GM21360 (cell line): ENCODE data around the gene DDN.

Source experiments
- ATAC-seq: cut with Tn5 transposase; IDR thresholded peaks from one replicate; pipeline ENCODE4 v1.9.1; 2021; ENCODE audit warnings: mild to moderate bottlenecking, moderate library complexity; ENCODE audit not compliant: unreplicated experiment

Gene DDN

GRCh38 chr12:48985475-48985897 lies 13.7 kb downstream of the DDN start:
- no peak for ATAC-seq

DNA sequence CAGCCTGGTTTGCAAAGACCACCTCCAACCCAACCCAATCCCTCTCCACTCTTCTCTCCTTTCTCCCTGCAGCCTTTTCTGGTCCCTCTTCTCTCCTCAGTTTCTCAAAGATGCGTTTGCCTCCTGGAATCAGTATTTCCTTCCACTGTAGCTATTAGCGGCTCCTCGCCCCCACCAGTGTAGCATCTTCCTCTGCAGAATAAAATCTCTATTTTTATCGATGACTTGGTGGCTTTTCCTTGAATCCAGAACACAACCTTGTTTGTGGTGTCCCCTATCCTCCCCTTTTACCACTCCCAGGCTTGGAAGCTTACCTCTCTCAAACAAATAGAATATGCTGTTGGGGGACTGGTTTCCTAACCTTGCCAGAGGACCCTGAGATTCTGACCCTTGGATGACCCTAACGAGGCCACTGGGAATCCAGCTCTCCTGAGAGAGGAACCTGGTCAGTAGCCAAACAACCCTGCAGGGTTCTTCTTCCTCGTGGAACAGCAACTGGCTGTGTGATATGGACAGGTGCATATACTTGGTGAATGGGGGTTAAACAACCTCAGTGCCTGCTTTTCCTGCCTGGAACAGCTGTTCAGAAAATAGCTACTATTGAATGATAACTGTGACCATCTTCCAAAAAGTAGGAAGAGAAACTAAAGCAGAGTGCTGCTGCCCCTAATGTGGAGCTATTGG lies 16.6 kb downstream of the DDN start:
- no peak for ATAC-seq

DNA sequence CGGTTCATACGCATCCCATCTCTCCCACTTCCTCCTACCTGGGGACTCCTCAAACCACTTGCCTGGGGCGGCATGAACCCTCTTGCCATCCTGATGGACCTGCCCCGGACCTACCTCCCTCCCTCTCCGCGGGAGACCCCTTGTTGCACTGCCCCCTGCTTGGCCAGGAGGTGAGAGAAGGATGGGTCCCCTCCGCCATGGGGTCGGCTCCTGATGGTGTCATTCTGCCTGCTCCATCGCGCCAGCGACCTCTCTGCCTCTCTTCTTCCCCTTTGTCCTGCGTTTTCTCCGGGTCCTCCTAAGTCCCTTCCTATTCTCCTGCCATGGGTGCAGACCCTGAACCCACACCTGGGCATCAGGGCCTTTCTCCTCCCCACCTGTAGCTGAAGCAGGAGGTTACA lies 17.4 kb downstream of the DDN start:
- no peak for ATAC-seq

DNA sequence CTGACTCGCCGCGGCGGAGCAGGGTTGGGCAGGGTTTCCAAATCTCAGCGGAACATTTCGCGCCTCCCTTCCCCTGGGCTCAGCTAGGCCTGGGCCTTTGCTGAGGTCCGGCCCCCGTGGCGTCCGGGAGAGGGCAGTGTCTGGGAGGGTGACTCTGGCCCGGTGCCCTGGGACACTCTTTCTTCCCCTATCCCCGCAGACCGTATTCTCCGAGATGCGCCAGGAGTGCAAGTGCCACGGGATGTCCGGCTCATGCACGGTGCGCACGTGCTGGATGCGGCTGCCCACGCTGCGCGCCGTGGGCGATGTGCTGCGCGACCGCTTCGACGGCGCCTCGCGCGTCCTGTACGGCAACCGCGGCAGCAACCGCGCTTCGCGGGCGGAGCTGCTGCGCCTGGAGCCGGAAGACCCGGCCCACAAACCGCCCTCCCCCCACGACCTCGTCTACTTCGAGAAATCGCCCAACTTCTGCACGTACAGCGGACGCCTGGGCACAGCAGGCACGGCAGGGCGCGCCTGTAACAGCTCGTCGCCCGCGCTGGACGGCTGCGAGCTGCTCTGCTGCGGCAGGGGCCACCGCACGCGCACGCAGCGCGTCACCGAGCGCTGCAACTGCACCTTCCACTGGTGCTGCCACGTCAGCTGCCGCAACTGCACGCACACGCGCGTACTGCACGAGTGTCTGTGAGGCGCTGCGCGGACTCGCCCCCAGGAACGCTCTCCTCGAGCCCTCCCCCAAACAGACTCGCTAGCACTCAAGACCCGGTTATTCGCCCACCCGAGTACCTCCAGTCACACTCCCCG lies 18.0 kb downstream of the DDN start:
- no peak for ATAC-seq

GRCh38 chr12:48980389-48980952 lies 18.7 kb downstream of the DDN start:
- ATAC-seq = no peak

- no peak for ATAC-seq
These were observed 19.4 kb downstream of the DDN start for GRCh38 chr12:48979602-48980388.

DNA sequence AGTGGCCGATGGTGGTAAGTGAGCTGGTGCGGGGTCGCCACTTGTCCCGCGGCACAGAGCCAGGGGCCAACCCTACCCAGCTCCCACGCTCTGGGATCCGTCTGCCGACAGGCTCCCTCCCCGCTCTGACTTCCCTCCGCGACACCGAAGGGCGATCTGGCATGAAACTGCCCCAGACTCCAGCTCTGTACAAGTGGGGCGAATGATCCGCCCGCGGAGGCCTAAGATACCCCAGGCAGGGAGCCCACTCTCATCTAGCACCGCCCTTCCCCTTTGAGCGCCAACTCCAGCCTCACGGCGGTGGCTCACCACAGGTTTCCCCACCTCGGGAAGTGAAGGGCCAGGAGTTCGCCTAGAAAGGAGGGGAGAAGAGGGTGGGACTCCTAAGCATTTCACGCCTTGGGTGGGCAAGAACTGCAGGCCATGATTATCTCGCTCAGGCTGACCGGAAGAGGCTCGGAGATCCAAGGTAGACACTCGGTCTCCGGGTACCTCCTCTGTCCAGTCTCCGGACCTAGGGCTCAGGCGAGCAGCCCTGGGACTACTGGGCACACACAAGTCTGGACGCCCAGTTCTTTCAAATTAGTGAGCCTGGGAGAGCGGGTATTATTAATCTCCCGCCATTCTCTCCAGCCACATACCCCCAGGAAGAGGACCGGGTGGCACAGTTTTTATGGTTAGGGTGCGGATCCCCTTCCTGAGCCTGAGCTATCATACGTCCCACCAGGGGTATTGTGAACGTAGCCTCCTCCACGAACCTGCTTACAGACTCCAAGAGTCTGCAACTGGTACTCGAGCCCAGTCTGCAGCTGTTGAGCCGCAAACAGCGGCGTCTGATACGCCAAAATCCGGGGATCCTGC lies 20.2 kb downstream of the DDN start:
- ATAC-seq = no peak

DNA sequence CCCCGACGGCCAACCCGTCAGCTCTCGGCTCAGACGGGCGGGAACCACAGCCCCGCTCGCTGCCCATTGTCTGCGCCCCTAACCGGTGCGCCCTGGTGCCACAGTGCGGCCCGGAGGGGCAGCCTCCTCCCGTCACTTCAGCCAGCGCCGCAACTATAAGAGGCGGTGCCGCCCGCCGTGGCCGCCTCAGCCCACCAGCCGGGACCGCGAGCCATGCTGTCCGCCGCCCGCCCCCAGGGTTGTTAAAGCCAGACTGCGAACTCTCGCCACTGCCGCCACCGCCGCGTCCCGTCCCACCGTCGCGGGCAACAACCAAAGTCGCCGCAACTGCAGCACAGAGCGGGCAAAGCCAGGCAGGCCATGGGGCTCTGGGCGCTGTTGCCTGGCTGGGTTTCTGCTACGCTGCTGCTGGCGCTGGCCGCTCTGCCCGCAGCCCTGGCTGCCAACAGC lies 20.9 kb downstream of the DDN start, which contains the start of gene WNT1:
Gene WNT1, plus strand, starts transcription at position 32 of the 450 bp plus-strand sequence. Its CDS starts 329 bp downstream, at position 361.
- peak; percentile 13 for ATAC-seq

- peak; percentile 47 for ATAC-seq
These were observed 21.6 kb downstream of the DDN start for GRCh38 chr12:48977290-48978281.

DNA sequence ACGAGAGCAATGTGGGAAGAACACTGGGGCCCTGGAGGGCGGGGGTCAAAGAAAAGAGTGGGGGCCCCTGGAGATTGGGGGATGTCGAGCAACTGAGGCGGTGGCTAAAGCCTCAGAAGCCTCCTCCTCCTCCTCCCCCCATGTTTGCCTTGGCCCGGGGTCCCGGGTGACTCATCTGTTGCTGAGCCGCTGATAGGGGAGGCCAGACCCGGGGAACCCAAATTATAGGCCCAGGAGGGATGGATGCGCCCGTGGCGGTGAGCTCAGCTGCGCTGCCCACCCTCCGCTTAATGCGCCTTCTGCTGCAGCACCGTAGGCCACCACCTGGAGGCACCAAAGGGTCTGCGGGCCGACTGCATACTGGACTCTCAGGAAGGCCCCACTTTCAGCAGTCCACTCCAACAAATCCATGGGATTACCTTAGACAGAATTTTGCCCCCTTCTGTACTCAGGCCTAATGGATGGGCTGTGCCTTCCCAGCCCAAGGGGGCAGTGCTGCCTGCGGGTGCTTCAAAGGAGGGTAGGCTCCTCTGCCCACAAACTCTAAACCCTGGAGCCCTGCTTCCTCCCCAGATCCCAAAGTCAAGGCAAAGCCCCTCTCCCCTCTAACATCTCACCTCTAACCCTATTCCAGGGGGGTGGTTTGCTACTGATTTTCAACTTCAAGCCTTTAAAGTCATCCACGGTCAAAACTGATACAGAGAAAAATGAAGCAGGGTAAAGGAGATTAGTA lies 25.1 kb downstream of the DDN start:
- no peak for ATAC-seq

- no peak for ATAC-seq
These were observed 25.6 kb downstream of the DDN start for GRCh38 chr12:48973531-48973930.

GRCh38 chr12:48972952-48973483 lies 26.2 kb downstream of the DDN start:
- ATAC-seq = no peak

- no peak for ATAC-seq
These were observed 26.8 kb downstream of the DDN start for GRCh38 chr12:48972213-48972951.

GRCh38 chr12:48970702-48971334 lies 28.4 kb downstream of the DDN start:
- no peak for ATAC-seq

DNA sequence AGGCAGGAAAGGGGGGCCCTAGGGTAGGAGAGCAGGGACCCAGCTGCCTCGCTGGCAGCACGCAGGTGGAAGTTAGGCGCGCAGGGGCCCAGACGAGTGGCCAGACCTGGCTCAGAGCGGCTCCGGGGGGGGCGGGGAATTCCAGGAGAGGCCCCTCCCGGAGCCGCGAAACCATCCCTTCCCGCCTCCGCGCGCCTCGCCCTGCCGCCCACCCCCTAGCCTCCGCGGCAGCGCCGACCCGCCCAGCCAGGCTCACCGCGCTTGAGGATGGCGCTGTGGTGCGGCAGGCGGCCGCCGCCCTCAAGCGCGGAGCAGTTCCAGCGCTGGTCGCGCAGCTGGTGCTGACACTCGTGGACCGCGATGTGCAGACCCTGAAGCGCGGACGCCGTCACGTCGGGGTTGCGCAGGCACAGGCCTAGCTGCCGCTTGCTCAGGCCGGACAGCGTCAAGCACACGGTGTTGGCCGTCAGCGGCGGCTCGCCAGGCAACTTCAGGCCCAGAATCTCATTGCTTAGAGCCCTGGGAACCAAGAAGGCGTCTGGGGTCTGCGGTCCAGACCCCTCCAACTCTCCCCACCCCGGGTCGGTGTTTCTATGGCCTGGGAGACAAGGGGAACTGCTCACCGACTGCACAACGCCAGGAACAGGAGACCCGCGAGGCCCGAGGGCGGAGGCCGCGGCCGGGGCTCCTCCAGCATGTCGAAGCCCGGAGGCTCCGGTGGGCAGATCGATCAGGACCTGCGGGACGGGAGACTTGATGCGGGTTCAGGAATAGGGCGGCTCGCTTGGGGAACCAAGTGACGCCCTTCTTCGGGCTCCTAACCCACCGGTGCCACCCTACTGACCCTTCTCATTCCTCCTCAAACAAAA lies 29.1 kb downstream of the DDN start:
- ATAC-seq = no peak
